ENCODE measurements around the gene ST7.

DNA sequence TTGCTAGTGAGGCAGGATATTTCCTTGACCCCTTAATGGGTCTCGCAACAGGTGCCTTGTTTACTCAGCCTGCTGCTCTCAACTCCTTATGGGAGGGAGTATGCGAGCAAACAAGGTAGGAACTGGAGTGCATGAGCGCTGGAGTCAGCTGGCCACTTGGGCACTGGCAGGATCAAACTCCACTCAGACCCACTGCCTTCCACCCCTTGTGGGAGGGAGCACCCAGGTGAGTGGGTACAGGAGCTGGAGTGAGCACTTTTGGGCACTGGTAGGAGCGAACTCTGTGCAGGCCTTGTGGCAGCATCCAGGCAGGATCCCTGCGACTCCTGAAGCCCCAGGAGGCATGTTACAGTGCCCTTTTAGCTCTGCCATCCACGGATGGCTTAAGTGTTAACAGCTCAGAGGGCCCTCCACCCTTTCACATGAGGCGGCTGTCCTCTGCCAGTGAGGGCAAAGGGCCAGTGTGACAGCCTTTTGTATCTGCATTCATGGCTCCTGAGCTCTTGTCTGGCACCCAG lies 123.2 kb downstream of the ST7 start:
- TF ChIP-seq, protein P1, sequence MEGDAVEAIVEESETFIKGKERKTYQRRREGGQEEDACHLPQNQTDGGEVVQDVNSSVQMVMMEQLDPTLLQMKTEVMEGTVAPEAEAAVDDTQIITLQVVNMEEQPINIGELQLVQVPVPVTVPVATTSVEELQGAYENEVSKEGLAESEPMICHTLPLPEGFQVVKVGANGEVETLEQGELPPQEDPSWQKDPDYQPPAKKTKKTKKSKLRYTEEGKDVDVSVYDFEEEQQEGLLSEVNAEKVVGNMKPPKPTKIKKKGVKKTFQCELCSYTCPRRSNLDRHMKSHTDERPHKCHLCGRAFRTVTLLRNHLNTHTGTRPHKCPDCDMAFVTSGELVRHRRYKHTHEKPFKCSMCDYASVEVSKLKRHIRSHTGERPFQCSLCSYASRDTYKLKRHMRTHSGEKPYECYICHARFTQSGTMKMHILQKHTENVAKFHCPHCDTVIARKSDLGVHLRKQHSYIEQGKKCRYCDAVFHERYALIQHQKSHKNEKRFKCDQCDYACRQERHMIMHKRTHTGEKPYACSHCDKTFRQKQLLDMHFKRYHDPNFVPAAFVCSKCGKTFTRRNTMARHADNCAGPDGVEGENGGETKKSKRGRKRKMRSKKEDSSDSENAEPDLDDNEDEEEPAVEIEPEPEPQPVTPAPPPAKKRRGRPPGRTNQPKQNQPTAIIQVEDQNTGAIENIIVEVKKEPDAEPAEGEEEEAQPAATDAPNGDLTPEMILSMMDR (IDR thresholded peaks at IDR 0.05): no peak
- TF ChIP-seq EP300 (IDR thresholded peaks at IDR 0.05) (no peak), POLR2A (IDR thresholded peaks at IDR 0.05) (no peak)

All from sigmoid colon (tissue), 4 donors.